Measurements from ENCODE around the gene USE1.

The USE1 gene

GRCh38 chr19:17259118-17259780 lies 44.1 kb downstream of the USE1 start:
- no peak for ATAC-seq

- ATAC-seq = no peak
Measured at GRCh38 chr19:17259934-17260333, 44.8 kb downstream of the USE1 start.

- peak; percentile 98 to 99 for ATAC-seq
Measured at GRCh38 chr19:17260842-17261325, 45.7 kb downstream of the USE1 start.

- ATAC-seq = no peak
Measured at GRCh38 chr19:17262557-17262956, 47.4 kb downstream of the USE1 start.

- no peak for ATAC-seq
Measured at GRCh38 chr19:17263712-17264640, 48.8 kb downstream of the USE1 start.

- no peak for ATAC-seq
Measured at GRCh38 chr19:17264641-17264979, 49.5 kb downstream of the USE1 start, which contains the start of gene USHBP1. USHBP1 (minus strand) TSS chr19:17264745; CDS start chr19:17264299, 446 bp downstream.

- no peak for ATAC-seq
Measured at GRCh38 chr19:17266026-17266425, 50.9 kb downstream of the USE1 start.

- ATAC-seq = no peak
Measured at GRCh38 chr19:17266589-17266974, 51.4 kb downstream of the USE1 start.

GRCh38 chr19:17266975-17267788 lies 52.0 kb downstream of the USE1 start, which contains the start of gene BABAM1:
BABAM1 (plus strand) TSS chr19:17267443; CDS start chr19:17268807, 1,364 bp downstream.
- peak; percentile 94 to 95 for ATAC-seq

GRCh38 chr19:17268754-17269153 lies 53.6 kb downstream of the USE1 start:
- no peak for ATAC-seq

All from activated CD4-positive, CD25-positive, alpha-beta regulatory T cell treated with anti-CD3 and anti-CD28 coated beads, Interleukin-2, amount 50 U/mL, for 24 hours (primary cell).